Measurements from ENCODE around the gene TRAPPC4.
"Not testable (repeated sequence)": the region's sequence is repeated elsewhere in the genome, so short reads cannot be mapped to it uniquely, and the experiment has no call there.

The TRAPPC4 gene

DNA sequence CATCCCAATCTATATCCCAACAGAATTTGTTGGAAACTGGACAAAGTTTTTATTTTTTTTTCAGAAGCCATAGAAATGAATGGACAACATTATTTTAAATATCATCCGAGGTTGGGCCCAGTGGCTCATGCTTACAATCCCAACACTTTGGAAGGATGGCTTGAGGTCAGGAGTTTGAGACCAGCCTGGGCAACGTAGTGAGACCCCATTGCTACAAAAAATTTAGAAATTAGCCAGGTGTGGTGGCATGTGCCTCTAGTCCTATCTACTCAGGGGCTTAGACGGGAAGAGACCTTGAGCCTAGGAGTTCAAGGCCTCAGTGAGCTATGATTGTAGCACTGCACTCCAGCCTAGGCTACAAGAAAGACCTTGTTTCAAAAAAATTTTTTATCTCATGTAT is 16.2 kb downstream of the TRAPPC4 start:
- no peak for DNase-seq (ENCODE audit: low read depth)

DNA sequence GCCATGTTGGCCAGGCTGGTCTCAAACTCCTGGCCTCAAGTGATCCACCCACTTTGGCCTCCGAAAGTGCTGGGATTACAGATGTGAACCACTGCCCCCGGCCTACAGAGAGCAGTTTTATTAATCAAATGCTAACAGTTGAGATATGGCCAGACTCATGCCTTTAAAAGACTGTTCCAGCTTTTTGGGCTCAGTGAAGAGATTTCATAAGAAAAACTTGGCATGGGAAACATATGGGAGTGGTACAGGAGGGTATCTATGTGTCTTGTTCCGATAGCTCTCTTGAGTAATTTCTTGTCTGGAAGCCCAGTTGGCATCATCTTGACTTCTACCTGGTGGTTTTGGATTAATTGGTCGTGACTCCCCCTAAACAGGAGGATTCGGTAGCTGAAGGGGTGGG is 20.3 kb downstream of the TRAPPC4 start:
- DNase-seq (ENCODE audit: low read depth) = no peak

DNA sequence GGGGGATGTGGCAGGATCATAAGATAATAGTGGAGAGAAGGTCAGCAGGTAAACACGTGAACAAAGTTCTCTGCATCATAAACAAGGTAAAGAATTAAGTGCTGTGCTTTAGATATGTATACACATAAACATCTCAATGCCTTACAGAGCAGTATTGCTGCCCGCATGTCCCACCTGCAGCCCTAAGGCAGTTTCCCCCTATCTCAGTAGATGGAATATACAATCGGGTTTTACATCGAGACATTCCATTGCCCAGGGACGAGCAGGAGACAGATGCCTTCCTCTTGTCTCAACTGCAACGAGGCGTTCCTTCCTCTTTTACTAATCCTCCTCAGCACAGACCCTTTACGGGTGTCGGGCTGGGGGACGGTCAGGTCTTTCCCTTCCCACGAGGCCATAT is 20.9 kb downstream of the TRAPPC4 start:
- DNase-seq (ENCODE audit: low read depth) = not testable (repeated sequence)

DNA sequence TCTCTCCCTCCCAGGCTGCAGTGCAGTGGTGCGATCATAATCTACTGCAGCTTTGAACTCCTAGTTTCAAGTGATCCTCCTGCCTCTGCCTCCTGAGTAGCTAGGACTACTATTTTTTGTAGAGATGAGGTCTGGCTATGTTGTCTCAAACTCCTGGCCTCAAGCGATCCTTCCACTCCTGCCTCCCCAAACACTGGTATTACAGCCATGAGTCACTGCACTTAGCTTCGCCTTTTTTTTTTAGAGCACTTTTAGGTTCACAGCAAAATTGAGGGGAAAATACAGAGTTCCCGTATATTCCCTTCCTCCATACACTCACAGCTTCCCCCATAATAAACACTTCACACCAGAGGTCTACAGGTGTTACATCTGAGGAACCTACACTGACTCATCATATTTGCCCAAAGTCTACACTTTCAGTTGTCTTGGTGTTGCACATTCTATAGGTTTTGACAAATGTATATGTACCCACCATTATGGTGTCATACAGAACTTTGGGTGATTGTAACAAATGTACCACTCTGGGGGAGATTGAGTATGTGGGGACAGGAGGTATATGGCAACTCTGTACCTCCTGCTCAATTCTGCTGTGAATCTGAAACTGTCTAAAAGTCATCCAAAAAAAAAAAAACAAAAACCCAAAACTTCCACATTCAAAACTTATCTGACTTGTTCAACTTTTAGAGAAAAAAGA is 23.4 kb downstream of the TRAPPC4 start:
- no peak for DNase-seq (ENCODE audit: low read depth)

DNA sequence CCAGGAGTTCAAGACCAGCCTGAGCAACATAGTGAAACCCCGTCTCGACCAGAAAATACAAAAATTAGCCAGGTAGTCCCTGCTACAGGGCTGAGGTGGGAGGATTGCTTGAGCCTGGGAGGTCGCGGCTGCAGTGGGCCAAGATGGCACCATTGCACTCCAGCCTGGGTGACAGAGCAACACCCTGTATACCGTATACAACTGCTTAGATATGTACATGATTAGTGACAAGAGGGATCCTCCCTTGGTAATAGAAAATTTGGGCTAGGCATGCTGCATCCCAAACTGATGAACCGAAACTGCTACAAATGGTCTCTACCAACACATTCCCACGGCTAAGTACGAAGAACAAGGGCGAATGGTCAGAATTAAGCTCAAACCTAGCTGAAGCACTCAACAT is 24.4 kb downstream of the TRAPPC4 start:
- DNase-seq (ENCODE audit: low read depth) = no peak

DNA sequence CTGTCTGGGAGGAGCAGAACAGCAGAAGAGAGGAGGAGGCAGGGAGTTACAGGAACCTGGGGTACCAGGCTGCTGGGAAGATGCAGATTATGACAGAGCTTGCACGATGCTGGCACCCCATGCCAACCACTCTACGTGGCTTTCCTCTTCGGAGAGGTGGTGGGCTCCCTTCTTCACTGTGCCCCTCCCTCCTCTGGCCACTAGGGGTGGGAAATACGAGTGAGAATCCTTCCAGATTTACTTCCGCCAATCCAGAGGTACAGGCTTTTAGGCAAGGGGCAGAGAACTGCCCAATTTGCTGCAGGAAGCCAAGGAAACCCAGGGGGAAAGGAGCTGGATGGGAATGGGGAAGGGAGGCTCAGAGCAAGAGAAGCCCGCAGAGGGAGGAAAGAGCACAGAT is 26.1 kb downstream of the TRAPPC4 start:
- DNase-seq (ENCODE audit: low read depth) = no peak

DNA sequence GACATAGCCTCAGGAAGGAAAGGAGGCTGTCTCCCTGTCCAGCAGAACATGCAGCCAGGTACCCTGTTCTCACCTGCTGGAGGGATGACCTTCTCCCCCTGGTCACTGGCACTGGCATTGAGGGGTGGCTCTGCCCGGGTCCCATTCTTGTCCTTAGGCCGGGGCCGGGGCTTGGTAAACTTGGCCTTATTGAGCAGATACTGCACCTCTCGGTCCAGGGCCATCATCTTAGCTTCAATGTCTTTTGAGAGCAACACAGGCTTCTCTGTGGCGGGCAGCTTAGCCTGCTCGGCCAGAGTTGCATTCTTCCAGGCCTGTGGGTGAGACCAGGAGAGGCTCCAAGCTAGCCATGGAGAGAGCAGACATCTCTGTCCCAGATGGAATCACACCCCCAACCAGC is 27.9 kb downstream of the TRAPPC4 start:
- DNase-seq (ENCODE audit: low read depth) = no peak

DNA sequence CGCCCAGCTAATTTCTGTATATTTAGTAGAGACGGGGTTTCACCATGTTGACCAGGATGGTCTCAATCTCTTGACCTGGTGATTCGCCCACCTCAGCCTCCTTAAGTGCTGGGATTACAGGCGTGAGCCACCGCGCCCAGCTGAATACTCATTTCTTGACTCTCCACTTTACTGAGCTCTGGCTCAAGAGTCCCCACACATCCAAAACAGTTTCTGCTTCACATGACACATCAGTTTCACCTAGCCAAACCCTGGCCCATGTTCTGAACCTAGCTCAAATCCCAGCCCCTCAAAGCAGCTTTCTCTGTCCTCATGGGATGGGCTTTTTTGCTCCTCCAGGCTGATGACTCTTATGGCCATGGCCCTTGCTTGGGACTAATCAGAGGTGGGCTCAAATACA is 28.6 kb downstream of the TRAPPC4 start:
- DNase-seq (ENCODE audit: low read depth) = no peak

DNA sequence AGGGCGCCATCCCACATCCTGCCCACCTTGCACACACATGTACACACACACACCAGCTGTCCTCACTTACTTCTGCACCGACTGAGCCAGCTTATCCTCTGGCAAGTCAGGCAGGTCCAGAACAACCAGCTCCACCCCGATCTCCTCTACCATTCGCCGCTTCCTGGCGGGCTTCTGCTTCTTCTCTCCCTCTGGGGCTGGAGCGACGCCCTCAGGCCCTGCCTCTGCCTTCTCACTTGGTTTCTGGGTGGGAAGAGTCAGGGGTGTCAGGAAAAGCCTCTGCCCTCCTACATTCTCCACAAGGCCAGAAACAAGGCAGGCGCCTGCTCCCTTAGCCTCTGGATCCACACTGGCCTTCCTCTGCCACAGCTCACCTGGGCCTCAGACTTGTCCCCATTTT is 30.1 kb downstream of the TRAPPC4 start:
- no peak for DNase-seq (ENCODE audit: low read depth)

DNA sequence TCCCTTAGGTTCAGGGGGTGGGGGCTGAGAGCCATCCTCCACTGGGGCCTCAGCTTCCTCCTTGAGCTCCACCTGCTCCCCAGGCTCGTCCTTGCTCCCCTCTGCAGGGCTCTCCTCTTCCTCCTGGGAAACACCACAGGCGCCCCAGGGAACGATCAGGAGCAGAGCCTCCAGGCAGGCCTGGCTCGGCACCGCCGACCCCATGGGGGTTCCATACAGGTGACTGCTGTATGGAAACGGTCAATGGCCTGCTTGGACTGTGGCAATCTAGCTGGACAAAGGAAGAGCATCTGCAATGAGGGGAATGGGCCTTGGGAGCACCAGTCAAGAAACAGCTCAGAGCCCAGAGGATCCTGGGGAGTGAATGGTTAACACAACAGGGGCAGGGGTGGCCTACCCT is 30.5 kb downstream of the TRAPPC4 start:
- no peak for DNase-seq (ENCODE audit: low read depth)

DNA sequence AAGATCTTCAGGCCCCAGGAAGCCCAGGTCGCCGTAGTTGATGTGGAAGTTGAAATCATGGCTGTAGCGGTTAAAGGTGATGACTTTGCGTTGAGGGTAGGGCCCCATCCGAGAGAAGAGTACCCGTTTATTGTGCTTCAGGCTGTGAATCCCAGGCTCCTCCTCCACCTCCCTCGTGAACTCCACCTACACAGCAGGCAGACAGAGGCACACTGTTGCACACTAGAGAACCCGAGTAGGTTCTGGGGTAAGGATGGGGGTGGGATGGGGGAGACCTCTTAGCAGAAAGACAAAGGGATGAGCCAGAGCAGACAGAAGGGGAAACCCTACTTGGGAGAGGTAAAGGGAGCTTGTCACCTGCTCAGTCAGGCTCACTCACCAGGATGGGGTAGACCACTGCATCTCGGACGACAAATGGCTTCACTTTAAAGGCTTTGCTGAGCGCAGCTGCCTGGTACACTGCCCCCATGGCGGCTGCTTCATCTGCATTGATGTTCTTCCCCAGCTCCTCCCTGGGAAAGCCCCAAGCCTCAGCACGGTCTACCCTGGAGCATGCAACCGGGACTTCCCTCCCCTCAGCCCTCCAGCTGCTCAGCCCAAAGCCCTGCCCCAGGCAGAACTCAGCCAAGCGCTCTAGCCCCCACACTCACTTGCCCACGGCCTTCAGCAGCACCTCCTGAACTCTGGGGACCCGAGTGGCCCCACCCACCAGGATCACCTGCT is 33.0 kb downstream of the TRAPPC4 start:
- DNase-seq (ENCODE audit: low read depth) = no peak

DNA sequence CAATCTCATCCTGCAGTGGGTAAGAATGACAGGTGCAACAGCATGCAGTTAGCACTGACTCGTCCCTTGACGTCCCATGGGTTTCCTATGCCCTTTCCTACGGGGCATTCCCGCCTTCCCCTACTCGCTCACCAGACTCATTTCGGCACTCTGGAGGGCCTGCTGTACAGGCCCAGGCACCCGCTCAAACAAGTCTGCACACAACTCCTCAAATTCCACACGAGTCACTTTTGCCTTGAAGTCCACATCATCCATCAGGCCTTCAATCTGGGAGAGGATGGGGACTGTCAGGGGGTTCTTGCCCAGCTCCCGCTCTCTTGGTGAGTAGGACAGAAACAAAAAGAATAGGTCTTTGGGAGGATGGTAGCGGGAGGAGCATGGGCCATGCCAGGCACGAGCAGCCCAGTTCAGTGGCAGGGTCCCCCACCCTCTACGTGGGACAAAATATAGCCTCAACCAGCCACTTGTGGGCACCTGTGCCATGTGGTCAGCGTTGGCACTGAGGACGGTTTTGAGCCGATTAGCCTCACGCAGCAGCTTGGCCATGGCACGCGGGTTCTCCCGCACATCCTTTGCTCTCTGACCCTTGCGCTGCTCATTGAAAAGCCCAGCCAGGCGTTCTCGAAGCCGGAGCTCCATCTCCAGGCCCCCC is 33.7 kb downstream of the TRAPPC4 start:
- DNase-seq (ENCODE audit: low read depth) = no peak

DNA sequence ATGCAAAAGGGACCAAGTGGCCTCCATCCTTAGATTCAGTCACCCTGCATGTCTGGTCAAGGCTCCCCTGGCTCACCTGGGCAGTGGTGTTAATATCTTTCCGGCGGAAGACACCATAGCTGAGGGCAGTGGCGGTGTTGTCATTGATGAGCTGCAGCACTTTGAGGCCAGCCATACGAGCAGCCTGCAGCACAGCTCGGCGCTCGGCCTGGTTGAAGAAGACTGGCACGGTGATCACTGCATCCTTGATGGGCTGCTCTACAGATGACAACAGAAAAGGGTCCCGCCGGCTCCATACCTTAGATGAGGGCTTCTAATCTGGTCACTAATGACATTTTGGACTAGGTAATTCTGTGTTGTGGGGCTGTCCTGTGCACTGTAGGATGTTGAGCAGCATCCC is 35.9 kb downstream of the TRAPPC4 start:
- DNase-seq (ENCODE audit: low read depth) = no peak

DNA sequence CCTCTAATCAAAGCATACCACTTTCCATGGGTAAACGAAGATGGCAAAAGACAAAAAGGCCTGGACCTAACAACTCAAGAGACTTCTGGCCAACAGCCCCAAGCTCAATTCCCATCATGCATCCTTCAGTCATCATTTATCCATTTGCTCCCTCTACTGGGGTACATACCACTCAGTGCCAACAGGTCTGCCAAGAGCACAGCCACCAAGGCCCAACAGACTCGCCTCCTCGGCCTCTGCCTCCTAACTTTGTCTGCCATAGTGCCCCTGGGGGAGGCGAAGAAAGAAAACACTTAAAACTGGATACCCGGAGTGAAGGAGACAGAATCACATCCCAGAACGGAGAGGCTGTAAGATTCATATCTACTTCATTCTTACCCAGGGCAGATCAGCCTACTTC is 37.3 kb downstream of the TRAPPC4 start:
- no peak for DNase-seq (ENCODE audit: low read depth)

DNA sequence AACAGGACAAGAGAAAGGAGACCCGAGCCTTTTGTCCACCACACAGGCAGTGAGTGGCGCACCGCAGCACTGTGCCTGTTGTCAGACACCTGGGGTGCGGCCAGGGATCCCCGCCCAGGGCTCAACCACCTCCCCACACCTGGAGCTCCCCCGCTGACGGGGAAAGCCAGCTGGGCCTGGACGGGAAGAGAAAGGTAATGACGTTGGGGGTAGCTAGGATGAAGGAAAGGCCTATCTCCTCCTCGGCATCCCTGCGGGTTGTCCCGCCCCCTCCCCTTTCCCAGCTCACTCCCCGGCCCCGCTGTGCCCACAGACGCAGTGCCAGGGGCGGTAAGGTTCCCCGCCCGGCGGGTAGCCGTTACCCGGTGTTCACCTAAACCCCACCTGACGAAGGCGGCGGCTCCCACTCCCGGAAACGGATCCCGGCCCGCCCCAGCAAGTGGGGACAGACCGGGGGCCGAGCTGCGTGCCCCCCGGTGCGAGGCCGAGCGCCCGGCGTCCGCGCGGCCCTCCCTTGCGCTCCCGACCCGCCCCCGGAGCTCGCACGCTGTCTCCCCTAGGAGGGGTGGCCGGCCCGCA is 37.9 kb downstream of the TRAPPC4 start:
- peak; percentile 19 for DNase-seq (ENCODE audit: low read depth)

DNA sequence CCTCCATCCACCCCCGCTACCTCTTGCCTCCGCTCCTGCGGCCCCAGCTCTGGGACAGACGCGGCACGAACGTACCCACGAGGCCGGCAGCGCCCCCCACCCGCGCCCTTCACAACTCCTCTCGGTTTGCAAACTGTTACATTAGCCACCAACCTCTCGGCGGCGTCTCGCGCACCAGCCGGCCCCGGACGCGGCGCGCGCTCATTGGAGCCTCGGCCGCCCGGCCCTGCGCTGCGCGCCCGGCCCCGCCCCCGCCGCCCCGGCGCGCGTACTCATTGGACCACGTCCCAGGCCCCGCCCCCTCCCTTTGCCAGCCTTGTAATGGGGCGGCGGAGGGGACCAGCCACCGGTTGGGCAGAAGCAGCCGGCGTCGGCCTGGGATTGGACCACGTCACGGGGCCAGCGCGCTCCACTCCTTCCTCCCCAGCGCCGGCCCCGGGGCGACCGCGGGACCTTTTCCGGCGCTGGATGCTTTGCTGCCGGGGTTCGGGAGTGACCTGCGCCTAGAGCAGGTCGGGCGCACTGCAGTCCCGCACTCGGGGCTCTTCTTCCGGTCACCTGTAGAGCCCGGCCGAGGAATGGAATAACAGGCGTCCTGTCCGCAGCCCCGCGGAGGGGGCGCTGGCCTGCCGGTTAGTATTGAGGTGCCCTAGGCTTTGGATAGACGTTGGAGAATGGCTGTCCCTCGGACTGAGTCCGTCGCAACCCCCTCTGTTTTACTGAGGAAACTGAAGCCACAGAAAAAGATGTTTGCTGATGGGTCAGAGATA is 38.6 kb downstream of the TRAPPC4 start, which contains the start of gene HYOU1:
Gene HYOU1 (minus strand): TSS at position 206 of the 770 bp plus-strand sequence. CDS start 1,045 bp downstream, outside the sequence.
- peak; percentile 97 for DNase-seq (ENCODE audit: low read depth)

DNA sequence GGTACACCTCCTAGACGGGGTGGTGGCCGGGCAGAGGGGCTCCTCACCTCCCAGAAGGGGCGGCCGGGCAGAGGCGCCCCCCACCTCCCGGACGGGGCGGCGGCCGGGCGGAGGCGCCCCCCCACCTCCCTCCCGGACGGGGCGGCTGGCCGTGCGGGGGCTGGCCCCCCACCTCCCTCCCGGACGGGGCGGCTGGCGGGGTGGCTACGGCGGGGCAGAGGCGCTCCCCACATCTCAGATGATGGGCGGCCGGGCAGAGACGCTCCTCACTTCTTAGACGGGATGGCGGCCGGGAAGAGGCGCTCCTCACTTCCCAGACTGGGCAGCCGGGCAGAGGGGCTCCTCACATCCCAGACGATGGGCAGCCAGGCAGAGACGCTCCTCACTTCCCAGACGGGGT is 40.6 kb downstream of the TRAPPC4 start:
- not testable (repeated sequence) for DNase-seq (ENCODE audit: low read depth)

DNA sequence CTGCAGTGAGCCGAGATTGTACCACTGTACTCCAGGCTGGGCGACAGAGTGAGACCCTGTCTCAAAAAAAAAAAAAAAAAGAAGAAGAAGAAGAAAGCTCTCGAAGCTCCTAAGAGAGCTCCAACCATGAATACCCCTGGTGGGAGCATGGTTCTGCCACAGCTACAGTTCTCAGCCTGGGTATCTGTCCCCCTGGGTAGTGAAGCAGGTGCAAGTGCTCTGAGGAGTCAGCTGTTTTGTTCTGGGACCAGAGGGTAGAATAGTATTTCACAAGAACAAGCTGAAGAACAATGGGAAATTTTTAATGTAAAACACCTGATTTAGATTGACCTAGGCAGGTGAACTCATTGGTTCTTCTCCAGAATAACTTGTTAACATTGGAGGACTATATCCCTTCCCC is 42.7 kb downstream of the TRAPPC4 start:
- no peak for DNase-seq (ENCODE audit: low read depth)

DNA sequence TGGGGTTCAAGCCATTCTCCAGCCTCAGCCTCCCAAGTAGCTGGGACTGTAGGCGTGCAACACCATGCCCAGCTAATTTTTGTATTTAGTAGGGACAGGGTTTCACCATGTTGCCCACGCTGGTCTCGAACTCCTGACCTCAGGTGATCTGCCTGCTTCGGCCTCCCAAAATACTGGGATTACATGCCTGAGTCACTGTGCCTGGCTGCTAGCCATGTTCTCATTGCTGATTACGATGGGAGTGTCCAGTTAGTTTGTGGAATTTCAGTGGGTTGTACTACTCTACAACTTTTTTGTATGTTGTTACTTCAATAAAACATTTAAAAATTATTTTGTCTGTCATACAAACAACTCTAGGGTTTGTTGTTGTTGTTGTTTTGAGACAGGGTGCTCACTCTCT is 44.2 kb downstream of the TRAPPC4 start:
- no peak for DNase-seq (ENCODE audit: low read depth)

DNA sequence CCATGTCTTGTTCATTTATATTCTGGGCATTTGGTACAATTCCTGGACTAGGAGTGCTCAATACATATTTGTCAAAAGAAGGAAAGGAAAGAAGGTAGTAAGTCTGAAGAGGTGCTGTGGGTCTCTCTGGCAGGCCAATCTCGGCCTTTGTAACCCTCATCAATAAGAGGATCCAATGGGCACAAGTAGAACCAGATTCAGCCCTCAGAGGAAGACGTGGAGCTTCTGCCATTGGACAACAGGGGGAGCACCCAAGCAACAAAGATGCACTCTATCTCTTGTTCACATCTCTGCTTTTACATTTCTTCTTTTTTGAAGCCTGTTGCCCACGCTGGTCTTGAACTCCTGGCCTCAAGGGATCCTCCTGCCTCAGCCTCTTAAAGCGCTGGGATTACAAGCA is 46.8 kb downstream of the TRAPPC4 start:
- peak; percentile 24 for DNase-seq (ENCODE audit: low read depth)

DNA sequence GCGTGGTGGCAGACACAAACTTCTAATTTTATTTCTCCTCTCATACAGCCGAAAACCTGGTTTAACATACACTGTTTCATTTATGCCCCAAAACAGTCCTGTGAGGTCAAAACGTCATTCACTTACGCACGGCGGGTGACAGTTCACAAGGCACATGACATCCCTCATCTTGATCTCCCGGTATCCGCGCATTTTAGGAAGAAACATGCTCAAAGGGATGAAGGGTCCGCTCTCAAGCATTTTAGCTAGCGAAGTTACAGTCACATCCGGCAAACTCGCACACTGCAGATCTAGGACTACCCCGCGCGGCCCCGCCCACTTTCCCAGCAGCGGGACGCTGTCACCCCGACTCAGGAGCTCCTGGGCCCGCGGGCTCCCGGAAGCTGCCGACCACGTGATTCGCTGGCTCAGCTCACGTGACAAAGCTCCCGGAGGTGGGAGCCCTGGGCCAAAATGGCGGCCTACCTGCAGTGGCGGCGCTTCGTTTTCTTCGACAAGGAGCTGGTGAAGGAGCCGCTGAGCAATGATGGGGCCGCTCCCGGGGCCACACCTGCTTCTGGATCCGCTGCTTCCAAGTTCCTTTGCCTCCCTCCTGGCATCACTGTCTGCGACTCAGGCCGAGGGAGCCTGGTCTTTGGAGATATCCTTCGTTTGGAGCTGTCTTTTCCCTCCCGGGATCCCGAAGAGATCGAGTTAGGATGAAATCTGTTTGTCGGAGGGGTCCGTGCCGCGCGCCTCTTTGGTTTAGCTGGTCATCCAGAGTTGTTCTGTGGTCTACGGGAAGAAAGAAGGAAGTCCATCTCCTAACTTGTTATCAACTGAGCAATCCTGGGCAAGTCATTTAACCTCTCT is 49.0 kb downstream of the TRAPPC4 start, which contains the start of gene VPS11:
Gene VPS11 (plus strand): TSS at position 448 of the 852 bp plus-strand sequence. CDS start 6 bp downstream, at position 454.
- peak; percentile 98 for DNase-seq (ENCODE audit: low read depth)

Data from stimulated activated CD4-positive, alpha-beta T cell treated with anti-CD3 and anti-CD28 coated beads, Interleukin-2, amount 100 ng/mL, for 4 hours (primary cell).